GM19328 (cell line): ENCODE results near the gene MFSD12.

Experiments
- ATAC-seq: cut with Tn5 transposase; IDR thresholded peaks from one replicate; pipeline ENCODE4 v1.9.1; 2021; ENCODE audit warnings: mild to moderate bottlenecking, moderate library complexity; ENCODE audit not compliant: unreplicated experiment

MFSD12 gene

DNA sequence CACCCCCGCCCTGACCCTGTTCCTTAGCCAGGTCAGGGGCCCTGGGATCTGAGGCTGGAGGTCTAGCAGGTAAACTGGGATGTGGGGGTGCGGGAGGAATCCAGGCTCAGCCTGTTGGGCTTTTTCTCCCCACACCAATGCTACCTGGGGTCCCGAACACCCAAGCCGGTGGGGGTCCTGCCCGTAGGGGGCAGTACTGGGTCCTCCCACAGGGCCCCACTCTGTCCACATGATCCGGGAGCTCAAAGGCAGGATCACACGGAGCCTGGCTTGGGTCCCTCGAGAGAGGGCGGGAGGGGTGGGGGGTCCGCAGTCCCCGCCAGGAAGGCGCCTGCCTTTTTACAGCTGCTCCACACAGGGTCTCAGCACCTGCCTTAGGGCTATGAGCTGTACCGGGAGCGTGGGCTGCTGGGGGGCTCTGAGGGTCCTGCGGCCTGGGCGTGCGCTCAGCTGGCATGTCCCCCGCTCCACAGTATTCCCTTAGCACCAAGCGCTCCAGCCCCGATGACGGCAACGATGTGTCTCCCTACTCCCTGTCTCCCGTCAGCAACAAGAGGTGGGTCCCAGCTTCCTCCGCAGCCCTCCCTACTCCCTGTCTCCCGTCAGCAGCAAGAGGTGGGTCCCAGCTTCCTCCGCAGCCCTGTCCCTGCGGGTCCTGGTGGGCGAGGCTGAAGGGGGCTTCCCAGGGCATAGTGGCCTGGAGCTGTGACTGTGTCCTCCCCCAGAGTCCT lies 30.7 kb downstream of the MFSD12 start:
- ATAC-seq, result no peak

DNA sequence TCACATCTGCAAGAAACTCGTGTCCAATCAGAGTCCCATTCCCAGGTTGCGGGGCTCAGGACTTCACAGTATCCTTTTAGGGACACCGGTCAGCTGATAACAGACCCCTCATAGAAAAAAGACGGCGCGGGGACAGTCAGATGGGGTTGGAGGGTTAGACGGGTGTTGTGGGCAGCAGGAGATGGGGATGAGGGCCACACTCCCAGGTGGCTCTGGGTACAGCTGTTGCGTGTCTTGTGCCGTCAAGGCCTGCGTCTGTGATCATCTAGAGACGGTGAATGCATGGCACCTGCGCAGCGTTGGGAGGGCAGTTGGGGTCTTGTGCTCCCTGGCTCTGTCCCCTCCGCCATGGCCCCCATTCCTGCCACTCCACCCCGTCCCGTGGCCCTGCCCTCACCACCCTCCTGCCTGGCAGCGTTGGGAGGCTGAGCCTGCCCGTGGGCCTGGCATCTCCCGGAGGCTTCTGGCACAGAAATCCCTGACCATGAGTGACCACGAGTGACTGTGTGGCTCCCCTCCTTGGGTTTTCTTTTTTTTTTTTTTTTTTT lies 32.4 kb downstream of the MFSD12 start:
- ATAC-seq, result no peak

DNA sequence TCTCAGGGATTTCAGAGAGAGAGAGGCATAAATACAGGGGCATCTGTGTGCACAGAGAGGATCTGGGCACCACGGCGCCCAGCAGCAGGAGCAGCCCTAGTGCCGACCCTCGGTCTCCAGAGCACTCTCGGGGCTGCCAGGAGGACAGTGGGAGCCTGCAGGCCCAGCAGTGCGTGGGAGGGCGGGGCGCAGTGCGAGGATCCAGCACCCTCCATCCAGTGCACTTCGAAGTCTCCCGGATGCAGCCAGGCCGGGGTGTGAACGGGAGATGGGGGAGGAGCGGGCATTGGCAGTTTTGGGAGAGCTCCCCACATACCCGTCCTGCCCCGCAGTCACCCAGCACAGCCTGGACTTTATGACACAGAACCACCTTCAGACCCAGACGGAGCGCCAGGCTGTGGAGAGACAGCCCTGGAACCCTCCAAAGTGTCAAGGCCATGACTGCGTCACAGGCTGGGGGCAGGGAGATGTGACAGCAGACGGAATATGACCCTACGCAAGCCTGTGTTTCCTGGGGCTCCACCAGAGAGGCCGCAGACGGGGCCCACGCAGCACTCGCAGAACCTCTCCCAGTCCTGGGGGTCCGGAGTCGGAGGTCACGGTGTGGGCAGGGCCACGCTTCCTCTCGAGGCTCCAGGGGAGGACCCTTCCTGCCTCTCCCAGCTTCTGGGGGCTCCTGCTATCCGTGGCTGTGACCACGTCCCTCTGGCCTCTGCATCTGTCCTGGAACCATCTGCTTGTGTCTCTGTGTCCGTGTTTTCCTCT lies 33.1 kb downstream of the MFSD12 start:
- ATAC-seq, result no peak

DNA sequence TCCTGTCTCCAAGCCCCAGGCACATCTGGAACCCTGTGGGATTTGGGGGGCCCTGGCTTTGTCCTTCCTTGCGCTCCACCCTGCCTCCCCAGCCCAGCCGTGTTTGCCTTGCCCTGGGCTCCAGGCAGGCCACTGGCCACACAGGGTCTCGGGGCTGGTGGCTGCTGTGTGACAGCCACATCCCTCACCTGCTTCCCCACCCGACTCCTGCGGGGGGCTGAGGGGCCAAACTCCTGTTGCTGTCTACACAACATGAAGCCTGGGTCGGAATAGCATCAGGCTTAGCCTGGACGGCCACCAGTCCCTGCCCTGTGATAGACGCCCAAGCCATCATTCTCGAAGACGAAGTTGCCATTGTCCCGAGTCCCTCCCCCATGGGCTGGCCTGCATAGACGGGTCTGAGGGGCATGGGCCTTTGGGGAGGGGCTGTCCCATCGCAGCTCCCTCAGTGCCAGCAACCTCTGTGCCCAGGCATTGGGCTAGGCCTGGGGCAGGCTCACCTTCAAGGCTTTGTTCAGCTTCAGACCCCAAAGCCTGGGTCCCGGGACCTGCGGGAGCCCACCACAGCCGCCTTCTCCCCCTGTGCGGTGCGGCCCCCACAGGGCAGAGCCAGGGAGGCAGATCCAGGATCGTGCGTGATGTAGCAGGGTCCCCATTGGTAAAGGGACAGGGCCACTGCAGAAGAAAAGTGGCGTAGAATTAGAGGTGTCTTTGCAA lies 33.9 kb downstream of the MFSD12 start:
- no peak for ATAC-seq

DNA sequence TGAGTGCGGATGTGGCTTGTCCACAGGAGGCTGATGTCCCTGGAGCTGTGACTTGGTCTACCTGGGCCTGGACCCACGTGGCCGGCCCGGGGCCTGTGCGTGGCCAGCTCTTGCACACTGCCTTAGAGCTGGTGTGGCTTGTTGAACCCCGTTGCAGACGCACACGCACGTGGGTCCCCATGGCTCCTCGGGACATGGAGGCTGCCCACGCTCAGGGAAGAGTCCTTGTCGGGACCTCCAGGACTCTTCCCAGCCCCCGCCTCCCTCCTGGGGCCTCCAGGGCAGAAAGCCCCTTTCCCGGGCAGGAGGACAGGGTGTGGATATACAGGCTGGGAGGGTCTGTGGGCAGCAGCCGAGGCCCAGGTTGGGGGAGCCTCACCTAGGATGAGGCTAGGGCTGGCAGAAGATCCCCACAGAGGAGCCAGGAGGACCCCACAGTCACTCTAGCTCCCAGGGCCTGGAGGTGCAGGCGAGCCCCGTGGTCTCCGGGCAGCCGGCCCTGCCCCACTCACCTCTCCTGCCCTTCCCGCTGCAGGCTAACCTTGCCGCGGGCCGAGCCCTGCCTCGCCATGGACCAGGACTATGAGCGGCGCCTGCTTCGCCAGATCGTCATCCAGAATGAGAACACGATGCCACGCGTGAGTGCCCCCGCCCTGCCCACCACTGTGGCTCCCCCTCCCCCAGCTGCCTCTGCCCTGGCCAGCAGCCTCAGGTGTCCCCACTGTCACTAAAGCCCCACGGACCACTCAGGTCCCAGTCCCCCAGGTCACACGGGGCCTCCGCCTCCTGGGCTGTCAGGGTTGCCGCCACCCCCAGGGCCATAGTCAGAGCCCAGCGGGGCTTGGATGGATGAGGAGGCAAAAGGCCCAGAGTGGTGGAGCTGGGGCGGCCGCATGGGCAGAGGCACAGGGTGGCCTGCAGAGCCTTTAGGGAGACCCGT lies 34.7 kb downstream of the MFSD12 start:
- no peak for ATAC-seq

DNA sequence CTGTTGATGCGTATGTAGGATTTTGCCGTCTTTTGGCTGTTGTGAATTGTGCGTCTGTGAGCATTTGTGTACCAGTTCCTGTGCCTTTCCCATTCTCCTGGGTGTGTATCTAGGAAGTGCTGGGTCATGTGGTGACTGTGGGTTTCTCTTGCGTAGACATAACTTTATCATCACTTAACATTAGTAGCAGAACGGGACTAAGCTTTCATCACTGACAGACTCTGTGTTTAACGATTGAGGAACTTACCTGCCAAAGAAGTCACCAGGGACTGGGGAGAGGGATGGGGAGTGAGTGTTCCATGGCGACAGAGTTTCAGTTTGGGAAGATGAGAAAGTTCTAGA lies 36.3 kb downstream of the MFSD12 start:
- no peak for ATAC-seq

DNA sequence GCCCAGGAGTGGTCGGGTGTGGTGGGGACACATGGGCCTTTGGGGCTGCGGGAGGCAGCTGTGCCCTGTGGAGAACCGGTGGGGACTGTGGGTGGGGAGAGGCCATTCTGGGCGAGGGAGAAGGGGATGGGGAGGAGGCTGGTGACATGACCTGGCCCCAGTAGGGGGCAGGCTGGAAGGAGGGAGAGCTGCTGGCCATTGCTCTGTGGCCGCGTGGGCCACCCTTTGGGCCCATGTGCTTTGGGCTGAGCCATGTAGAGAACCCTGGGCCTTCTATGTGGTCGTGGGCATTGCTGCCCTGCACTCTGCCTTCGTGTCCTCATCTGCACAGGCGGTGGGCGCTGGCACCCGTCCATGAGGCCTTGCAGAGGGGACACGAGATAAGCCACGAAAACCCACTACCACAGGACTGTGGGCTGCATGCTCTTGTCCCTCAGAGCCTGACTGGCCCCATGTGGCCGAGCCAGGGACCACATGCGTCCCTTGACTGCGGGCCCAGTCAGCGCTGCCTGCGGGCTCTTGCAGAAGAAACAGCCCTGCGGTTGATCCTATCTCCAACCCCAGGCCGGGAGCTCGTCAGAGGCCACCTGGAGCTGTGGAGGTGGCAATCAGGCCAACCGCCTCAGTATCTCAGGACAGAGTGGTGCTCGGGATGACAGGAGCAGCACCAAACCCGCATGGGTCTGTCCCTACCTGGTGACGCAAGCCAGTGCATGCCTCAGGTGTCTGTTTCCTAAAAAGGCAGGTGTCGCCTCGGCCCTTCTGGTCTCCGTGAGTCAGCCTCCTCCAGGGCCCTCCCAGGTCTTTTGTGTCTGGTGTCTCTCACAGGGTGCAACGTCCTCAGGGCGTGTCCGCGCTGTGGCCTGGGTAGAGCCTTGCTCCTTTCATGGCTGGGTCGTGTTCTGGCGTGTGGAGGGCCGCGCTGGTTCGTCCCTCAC lies 37.0 kb downstream of the MFSD12 start:
- ATAC-seq, result no peak

DNA sequence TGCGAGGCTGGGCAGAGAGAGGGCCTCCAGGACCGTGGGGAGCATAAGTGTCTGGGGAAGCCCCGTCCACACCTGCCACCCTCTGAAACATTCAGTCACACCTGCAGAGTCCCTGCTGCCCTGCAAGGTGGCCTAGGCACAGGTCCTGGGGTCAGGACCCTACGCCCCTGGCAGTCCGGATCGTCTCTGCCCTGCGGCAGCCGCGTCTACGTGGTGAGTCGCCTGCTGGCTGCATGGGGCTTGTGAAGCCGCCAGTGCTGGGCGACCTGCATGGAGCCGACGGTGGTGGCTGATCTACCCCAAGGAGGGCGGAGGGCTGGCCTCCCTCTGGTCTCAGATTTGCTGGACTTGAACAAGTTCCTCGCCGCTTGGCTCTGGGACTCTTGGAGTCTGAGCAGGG lies 38.3 kb downstream of the MFSD12 start:
- ATAC-seq, result no peak

DNA sequence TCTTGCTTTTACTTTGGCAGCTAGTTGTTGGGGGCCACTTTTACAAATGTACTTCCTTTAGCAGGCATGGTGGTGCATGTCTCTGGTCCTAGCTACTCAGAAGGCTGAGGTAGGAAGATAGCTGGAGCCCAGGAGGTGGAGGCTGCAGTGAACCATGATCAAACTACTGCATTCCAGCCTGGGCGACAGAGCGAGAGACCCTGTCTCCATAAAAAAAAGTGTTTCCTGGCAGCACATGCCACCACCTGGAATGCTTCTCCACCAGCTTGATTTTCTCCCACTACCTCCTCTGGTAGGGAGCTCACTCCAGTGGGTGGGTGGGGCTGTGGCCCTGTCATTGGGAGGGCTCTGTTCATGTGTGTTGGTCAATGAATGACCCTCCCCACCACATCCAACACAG lies 38.7 kb downstream of the MFSD12 start:
- no peak for ATAC-seq

DNA sequence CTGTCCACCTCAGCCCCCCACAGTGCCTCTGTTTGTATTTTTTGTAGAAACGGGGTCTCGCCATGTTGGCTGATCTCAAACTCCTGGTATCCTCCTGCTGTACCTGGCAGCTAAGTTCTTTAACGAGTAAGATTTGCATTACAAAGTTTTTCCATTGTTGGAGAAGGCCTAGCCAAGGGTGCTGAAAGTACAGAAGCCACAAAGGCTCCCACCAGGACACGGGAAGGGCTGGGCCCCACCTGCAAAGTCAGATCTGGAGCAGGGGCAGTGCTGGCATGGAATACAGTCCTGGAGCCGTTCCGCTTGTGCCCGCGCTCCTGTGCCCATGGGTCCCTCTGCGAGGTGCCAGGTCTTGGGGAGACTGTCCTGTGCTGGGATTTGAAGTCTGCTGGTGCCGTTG lies 39.1 kb downstream of the MFSD12 start:
- ATAC-seq, result no peak

DNA sequence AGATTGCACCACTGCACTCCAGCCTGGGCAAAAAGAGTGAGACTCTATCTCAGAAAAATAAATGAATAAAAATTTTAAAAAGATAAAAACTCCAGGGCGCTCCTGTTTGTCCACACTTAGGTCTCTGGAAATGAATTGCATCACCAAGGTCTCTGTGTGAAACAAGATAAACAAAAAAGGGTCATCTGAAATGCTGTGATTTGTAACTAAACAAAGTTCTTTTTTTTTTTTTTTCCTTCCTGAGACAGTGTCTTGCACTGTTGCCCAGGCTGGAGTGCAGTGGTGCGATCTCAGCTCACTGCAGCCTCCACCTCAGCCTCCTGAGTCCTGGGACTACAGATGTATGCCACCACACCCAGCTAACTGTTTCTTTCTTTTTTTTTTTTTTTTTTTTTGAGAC lies 39.7 kb downstream of the MFSD12 start:
- no peak for ATAC-seq

DNA sequence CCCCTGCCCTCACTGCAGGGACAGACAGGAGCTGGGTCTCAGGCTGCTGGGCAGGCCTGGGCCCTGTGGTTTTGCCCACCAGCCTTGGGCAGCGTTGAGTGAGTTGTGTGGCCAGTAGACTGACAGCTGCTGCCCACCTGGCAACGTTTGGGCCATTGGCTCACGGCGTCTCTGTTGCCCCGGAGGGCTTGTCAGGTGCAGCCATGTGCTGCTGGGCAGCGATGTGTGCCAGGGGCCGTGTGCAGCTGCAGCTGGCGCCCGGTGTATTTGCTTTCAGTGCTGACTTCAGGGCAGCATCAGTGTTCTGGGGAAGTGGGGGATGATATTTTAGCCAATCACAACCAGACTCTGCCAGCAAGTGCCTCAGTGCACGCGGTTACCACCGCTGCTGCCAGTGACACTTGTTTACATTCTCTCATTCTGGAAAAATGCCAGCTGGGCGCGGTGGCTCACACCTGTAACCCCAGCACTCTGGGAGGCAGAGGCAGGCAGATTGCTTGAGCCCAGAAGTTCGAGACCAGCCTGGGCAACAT lies 40.6 kb downstream of the MFSD12 start:
- ATAC-seq, result no peak

DNA sequence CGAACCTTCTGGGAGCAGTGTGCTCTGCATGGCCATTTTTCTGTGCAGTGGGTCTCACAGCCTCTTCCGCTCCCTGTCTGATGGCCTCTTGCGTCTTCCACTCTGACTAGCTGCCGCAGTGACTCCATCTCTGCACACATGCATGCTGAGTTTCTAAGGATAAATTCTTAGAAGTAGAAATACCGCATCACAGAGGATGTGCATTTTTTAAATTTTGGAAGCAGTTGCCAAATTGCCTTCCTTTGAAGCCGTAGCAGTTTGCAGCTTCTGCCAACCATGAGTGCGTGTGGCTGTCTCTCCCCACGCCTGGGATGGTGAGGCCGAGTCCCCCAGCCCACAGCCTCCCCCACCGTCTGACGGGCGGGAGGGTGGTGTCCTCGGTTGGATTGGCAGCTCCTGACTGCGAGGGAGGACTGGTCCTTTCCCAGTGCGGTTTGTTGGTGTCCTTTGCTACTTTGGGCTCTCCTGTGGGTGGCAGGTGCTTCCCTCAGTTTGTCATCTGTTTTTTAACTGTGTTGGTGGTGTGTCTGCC lies 41.4 kb downstream of the MFSD12 start:
- no peak for ATAC-seq

DNA sequence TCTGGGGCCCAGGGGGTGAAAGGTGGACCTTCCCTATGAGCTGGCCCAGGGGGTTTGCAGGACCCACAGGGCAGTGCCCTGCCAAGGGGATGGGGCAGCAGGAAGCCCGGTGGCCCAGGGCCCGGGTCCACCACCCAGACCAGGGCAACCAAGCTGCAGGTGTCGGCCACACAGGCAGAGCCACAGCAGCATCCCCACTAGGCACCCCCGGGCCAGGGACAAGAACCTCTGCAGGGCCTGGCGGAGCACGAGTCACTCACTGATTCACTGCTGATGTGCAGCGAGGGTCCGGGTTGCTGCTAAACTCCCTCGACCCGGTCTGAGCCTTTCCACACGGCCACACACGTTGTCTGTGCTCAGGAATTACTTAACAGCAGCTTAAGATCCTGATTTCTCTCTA lies 42.5 kb downstream of the MFSD12 start:
- ATAC-seq, result no peak

DNA sequence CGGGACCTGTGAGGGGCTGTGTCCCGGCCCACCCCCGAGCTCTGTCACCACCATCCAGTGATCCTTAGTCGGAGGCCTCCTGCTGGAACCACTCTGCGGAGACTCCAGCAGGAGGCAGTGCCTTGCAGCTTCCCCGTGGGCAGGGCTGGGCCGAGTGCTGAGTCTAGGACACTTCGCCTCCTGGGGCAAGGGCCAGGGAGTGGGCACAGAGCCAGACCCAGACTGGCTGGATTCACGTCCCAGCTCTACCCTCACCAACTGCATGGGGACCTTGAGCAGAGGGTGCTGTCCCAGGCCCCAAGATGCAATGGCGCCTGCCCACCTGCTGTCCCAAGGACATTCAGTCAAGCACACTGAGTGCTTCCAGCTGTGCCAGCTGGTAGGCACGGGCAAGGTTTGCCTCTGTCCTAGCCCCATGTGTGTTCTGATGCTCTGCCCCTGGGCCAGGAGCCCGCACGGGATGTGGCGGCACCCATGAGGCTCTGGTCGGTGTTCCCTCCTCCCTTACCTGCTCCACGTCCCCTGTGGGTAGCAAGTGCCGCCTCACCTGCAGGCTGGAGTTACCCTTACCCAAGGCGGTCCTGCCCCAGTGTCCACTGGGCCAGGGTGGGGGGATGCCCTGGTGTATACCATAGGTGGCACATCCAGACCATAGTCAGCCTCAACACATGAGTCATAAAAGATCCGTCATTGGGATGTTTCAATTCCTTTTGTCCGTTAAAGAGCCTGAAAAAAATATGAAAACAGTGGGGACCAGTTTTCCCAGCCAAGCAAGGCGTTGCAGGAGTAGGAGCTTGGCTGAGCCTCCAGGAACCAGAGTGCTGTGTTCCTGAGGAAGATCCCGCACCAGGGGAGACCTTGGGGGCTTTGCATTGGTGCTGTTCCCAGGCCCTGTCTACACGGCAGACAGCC lies 43.9 kb downstream of the MFSD12 start:
- no peak for ATAC-seq

DNA sequence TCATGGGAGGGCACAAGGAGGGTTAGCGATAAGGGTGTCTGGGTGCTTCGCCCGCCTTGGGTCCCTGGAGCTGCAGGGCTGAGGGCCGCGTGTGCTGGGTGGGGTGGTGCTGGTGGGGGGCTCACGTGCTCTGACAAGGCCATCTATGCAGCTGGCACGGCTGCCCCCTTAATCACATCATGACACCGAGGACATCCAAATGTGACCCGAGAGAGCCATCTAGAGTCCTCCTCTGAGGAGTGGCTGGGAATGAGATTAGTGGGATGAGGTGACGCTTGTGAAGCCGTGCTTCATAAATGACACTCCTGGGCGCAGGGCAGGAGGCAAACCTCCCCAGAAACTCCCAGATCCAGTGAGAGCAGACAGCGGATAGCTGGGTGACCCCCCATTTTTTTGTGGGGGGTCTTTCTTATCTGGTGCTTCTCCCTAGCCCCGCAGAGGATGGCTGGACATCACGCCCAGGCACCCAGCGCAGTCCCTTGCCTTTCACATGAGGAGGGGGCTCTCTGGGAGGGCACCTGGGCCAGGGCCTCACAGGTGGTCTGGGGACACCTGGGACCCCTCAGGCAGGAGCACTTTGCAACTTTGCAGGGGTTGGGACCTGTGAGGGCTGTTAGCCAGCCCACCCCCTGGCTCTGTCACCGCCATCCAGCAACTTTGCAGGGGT lies 44.7 kb downstream of the MFSD12 start:
- ATAC-seq, result no peak

DNA sequence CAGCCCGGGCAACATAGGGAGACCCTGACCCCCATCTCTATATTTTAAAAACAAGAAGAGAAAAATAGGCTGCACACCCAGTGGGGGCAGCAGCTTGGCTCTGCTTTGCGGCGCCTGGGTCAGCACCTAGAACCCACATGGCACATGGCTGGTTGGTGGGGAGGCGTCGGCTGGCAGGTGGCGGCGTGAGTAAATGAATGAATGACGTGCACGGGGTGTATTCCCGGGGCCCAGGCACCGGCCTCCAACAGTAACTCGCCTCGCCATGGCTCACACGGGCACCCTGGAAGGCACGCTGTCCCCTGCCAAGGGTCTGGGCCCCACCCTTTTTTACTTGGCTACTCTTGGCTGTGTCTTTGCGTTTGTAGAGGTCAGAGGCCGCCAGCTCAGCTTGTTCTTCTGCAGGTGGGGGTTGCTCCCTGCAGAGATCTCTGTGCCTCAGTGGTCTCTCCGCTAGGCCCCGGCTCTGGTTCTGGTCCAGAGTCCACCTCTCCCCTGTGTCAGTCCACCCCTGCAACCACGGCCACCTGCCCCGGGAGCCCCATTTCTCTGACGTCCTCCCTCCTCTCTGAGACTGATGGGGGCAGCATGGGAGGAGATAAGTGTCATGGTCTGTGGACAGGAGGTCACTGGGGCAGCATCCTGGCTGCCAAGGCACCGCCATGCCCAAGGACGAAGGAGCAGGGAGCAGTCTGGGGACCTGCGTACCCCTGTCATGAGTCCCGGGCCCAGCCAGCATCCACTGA lies 45.7 kb downstream of the MFSD12 start:
- no peak for ATAC-seq
